Activated CD4-positive, CD25-positive, alpha-beta regulatory T cell (primary cell): ENCODE measurements around the gene TMC3.

Experiments
- DNase-seq, 4 experiments: peaks; one replicate each; lab custom pipeline; 2025; lab: John Stamatoyannopoulos, UW

TMC3 gene

GRCh38 chr15:81322676-81323253 lies 51.2 kb downstream of the TMC3 start:
- DNase-seq, result no peak

- DNase-seq, result no peak
These were observed 52.3 kb downstream of the TMC3 start for GRCh38 chr15:81321667-81322066.

GRCh38 chr15:81317642-81318017 lies 56.4 kb downstream of the TMC3 start:
- DNase-seq, result no peak

- DNase-seq, result no peak
These were observed 57.7 kb downstream of the TMC3 start for GRCh38 chr15:81316267-81316666.

- no peak for DNase-seq
These were observed 58.4 kb downstream of the TMC3 start for GRCh38 chr15:81315452-81316175.

- DNase-seq, result no peak
These were observed 59.6 kb downstream of the TMC3 start for GRCh38 chr15:81314378-81314777.

GRCh38 chr15:81313686-81314085 lies 60.3 kb downstream of the TMC3 start:
- DNase-seq, result no peak

- DNase-seq, result no peak
These were observed 61.0 kb downstream of the TMC3 start for GRCh38 chr15:81312790-81313543.

GRCh38 chr15:81311752-81312464 lies 62.1 kb downstream of the TMC3 start:
- DNase-seq, result no peak

- no peak for DNase-seq
These were observed 63.5 kb downstream of the TMC3 start for GRCh38 chr15:81310480-81310879.

GRCh38 chr15:81309647-81310450 lies 64.2 kb downstream of the TMC3 start:
- DNase-seq, result no peak

- no peak for DNase-seq
These were observed 65.8 kb downstream of the TMC3 start for GRCh38 chr15:81308260-81308659.

GRCh38 chr15:81304226-81304625 lies 69.8 kb downstream of the TMC3 start:
- no peak for DNase-seq

- no peak for DNase-seq
These were observed 70.5 kb downstream of the TMC3 start for GRCh38 chr15:81303244-81304225.

- DNase-seq, result no peak
These were observed 71.3 kb downstream of the TMC3 start for GRCh38 chr15:81302701-81303109.

GRCh38 chr15:81301815-81302399 lies 72.1 kb downstream of the TMC3 start:
- no peak for DNase-seq

- no peak for DNase-seq
These were observed 72.6 kb downstream of the TMC3 start for GRCh38 chr15:81301385-81301784.

- no peak for DNase-seq
These were observed 74.3 kb downstream of the TMC3 start for GRCh38 chr15:81299630-81300273.

GRCh38 chr15:81299156-81299555 lies 74.9 kb downstream of the TMC3 start:
- no peak for DNase-seq

GRCh38 chr15:81298611-81299010 lies 75.4 kb downstream of the TMC3 start:
- DNase-seq, result no peak
